HG03575 (cell line): Measurements from ENCODE around the gene LENEP.

Source experiments
- ATAC-seq: cut with Tn5 transposase; IDR thresholded peaks from one replicate; pipeline ENCODE4 v1.9.1; 2021; ENCODE audit not compliant: unreplicated experiment, insufficient number of reproducible peaks, low FRiP score; ENCODE audit errors: extremely low read depth

The LENEP gene, protein sequence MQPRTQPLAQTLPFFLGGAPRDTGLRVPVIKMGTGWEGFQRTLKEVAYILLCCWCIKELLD

GRCh38 chr1:154993572-154994268, at the start of gene LENEP:
LENEP (plus strand) TSS chr1:154993586; CDS start chr1:154993608, 22 bp downstream.
- ATAC-seq, result no peak

DNA sequence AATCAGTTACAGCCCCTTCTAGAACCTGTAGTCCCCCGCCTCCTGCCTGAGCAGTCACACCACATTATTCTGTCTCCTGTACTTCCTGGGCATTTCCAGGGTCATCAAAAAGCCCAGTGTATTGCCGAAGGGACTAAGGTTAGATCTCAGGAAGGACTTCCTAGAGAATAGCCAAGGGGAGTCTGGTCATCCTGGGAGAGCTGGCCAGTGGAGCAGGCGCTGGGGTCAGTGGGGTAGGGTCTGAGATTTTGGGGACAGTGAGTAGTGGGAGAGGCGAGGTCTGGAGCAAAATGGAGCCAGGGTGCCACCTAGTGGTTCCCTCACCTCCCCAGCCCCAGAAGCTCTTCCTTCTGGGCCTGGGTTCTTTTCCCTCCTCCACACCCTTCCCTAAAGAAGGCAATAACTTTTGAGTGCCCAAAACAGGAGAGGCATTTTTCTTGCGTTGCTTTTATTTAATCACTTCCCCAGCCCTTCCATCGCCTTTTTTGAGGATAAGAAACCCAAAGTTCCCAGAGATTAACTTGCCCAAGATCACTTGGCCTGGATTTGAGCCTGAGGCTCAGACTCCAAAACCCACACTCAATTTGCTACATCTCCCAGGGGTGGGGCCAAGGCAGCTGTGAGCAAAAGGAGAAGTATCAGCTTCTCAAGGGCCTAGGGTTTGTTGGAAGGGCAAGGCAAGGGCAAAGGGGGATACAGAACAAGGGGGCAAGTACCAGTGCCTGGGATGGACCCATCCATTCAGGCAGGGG, 49.6 kb upstream of the LENEP start:
- ATAC-seq, result no peak

- ATAC-seq, result no peak
Measured at GRCh38 chr1:154944401-154945159, 48.8 kb upstream of the LENEP start.

DNA sequence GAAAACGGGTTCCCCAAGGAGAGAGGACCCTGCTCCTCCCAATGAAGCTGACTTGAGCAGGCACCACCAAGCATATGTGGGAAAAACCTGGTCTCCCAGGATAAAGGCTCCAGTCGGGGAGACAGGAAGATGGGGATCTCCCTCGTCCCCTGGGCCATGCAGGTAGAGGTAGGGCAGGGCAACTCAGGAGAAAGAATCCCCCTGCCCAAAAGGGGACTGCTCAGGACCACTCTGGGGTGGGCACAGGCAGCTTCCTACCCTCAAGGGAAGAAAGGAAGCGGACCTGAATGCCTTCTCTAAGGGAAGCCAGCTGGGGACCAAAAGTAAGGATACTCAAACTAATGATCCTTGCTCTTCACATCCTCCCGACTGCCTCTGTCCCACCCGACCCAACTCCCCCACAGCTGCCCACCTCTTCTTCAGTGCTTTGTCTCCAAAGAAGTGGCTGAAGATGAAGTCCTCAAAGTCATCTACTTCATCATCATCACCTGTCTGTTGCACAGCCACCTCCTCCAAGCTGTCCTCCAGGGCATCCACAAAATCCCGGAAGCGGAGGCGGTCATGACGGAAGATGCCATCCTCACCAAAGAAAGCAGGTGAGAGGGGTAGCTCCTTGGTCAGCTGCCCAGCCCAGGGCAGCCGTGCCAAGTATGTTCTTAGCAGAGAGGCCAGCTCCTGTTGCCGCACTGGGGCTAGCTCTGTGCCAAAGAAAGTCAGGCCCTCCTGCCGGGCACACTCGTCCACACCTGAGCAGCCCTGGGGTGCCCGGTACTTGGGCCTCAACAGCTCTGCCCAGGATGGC, 48.0 kb upstream of the LENEP start:
- no peak for ATAC-seq

- no peak for ATAC-seq
Measured at GRCh38 chr1:154945962-154946850, 47.2 kb upstream of the LENEP start.

DNA sequence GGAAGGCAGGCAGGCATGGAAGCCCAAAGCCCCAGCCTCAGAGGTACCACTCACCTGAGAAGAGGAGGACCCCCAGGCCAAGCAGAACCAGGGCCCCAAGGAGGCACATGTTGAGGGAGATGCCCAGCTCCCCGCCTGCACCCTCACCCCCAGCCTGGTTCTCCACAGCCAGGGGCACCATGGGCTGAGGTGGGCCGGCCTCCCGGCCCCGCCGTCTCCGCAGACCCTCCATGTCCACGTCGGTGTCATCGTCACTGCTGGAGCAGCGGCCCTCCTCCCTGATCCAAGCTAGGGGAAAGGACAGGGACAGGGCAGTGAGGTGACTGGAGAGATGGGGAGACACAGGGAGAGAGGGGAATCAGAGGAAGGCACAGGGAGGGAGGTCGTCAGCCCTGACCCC, 45.3 kb upstream of the LENEP start:
- ATAC-seq, result no peak

- ATAC-seq, result no peak
Measured at GRCh38 chr1:154951901-154952657, 41.3 kb upstream of the LENEP start.

- no peak for ATAC-seq
Measured at GRCh38 chr1:154952664-154953063, 40.7 kb upstream of the LENEP start.

DNA sequence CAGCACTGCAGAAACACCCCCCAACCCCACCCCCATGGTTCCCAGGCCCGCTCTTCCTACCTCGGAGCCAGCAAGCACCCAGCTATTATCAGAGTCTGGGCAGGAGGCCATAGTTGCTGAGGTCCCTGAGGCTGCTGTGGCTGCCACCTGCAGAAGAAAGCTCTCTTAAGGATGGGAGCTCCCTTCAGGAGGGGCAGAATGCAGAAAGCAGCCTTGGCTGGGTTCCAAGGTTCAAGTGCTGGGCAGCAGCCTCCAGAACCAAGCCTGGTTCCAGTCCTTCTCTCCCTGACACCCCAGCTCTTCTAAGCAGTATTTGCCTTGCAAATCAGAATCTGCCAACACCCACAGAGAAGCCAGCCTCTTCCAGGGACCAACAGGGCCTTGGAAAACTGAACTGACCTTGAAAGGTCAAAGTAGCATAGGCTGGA, 39.8 kb upstream of the LENEP start:
- ATAC-seq, result no peak

- ATAC-seq, result no peak
Measured at GRCh38 chr1:154954541-154954940, 38.8 kb upstream of the LENEP start.

DNA sequence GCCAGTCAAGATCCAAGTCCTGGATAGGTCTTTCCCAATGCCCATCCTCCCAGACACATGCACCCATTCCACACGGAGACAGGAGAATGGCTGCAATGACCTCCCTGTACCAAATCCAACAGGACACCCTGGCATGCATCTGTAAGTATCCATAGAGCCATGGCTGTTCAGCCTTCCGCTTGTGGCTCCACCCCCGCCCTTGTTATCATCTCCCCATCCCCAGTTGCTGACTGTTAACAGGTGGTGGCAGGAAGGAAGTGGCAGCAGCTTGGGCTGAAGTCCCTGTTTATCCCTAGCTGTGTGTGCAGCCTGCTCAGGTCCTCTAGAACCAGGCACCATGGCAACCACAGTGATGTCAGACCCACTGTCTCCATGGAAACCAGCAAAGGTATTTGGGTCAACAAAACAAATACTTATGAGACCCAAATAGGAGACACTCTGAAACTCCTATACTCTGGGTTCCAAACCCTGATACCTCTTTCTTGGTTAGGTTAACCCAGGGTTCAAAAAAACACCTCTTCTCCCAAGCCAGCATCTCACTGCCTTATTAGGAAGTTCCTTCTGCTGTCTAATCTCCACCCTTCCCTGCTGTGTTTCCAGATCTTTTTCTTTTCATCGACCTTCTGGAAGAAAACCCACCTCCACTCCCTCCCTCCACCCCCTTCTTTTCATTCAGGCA, 38.2 kb upstream of the LENEP start:
- no peak for ATAC-seq

GRCh38 chr1:154955718-154956543, 37.5 kb upstream of the LENEP start, which contains the start of gene PBXIP1:
PBXIP1 (minus strand) TSS chr1:154956099; CDS start chr1:154953721, 2,378 bp downstream.
- ATAC-seq, result no peak

GRCh38 chr1:154956544-154956941, 36.8 kb upstream of the LENEP start:
- ATAC-seq, result no peak

- ATAC-seq, result no peak
Measured at GRCh38 chr1:154957091-154957657, 36.2 kb upstream of the LENEP start.

- no peak for ATAC-seq
Measured at GRCh38 chr1:154958036-154958435, 35.4 kb upstream of the LENEP start.
